HG03558 (cell line): ENCODE results near the gene KIAA1614.

Experiments
- ATAC-seq: cut with Tn5 transposase; IDR thresholded peaks from one replicate; pipeline ENCODE4 v1.9.1; 2021; ENCODE audit warnings: moderate number of reproducible peaks; ENCODE audit not compliant: unreplicated experiment; ENCODE audit errors: extremely low read depth

KIAA1614 gene

DNA sequence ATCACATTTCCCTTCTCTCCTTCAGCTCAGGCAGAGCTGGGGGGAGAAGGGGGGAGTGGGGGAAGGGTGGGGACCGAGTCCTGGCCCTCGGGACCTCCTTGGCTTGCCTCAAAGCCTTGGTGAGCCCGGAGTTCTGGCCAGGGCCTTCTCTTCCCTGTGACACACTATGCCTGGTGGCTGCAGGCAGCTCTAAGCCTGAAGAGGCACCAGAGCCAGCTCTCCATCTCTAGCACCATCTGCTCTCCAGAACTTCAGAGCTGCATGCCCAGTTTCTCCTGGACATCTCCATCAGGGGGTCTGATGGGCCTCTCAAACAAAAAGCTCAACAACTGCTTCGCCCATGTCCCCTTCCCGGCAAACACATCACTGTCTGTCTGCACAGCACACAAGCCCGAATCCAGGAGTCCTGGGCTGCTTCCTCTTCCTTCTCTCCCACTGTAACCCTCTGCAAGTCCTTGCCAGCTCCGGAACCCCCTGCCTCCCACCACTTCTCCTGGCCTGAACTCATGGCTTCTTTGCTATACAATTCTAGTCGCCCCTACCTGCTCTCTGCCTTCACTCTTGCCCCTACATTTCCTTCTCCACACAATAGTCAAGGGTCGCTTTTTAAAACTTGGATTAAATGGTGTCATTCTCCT is 26.5 kb downstream of the KIAA1614 start:
- ATAC-seq = no peak

DNA sequence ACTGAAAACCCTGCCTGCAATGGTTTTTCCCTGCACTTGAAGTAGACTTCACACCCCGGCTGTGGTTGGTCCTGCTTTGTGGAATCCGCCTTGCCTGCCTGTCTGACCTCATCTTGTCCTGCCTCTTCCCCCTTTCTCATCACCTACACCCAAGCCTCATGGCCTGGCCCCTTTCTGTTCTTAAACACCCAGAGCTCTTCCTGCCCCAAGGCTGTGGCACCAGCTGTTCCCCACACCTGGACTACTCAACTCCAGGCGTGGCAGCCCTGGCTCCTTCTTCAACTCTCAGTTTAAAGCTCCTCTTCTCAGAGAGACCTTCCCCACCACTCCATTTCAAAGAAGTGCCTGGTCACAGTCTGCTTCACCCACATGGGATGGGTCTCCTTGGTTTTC is 27.0 kb downstream of the KIAA1614 start:
- ATAC-seq = no peak

DNA sequence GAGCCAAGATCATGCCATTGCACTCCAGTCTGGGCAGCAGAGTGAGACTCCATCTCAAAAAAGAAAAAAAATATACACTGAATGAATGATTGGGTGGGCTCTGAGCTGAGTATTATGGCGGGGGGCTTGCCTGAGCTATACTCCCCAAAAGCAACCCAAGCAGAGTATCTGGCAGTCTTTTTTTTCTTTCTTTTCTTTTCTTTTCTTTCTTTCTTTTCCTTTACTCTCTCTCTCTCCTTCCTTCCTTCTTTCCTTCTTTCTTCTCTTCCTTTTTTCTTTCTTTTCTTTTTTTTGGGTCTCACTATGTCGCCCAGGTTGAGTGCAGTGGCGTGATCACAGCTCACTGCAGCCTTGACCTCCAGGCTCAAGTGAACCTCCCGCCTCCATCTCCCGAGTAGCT is 27.7 kb downstream of the KIAA1614 start:
- no peak for ATAC-seq

GRCh38 chr1:180941518-180942275 is 29.0 kb downstream of the KIAA1614 start:
- ATAC-seq = no peak

GRCh38 chr1:180945151-180945550 is 32.5 kb downstream of the KIAA1614 start:
- no peak for ATAC-seq

- no peak for ATAC-seq
These were observed 32.9 kb downstream of the KIAA1614 start for GRCh38 chr1:180945551-180945950.

GRCh38 chr1:180946056-180946455 is 33.4 kb downstream of the KIAA1614 start:
- ATAC-seq = no peak

- ATAC-seq = no peak
These were observed 34.1 kb downstream of the KIAA1614 start for GRCh38 chr1:180946541-180947498.

- ATAC-seq = no peak
These were observed 34.8 kb downstream of the KIAA1614 start for GRCh38 chr1:180947499-180947885.

DNA sequence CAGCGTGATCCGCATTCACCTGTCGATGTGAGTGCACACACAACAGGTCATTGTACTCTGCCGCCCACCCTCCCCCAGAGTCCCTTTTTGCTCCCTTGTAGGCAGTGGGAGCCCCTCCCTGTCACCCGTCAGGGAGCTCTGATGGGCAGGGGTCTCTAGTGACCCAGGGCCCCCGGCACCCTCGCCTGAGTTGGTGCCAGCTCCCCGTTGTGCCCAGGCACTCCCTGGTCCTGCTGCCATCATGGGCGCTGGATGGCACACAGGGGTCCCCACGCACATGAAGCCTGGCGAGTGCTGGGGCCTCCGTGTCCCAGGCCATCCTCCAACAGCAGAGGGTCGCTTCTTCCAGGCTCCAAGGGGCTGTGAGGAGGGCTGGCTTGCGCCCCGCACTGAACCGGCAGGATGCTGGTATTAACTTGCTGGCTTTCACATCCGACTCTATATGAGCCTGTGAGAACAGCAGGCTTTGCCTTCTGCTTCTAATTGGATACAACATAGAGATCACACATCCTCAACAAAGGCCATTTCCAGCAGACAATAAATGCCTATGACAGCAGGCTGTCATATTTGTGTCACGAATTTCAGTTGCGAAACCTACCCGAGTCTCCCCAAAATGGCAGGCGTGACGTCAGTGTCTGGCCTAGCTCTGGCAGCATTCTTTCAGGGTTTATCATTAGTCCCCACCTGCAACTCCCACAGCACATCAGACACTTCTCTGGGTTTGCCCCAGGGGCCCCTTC is 35.4 kb downstream of the KIAA1614 start:
- ATAC-seq = no peak

DNA sequence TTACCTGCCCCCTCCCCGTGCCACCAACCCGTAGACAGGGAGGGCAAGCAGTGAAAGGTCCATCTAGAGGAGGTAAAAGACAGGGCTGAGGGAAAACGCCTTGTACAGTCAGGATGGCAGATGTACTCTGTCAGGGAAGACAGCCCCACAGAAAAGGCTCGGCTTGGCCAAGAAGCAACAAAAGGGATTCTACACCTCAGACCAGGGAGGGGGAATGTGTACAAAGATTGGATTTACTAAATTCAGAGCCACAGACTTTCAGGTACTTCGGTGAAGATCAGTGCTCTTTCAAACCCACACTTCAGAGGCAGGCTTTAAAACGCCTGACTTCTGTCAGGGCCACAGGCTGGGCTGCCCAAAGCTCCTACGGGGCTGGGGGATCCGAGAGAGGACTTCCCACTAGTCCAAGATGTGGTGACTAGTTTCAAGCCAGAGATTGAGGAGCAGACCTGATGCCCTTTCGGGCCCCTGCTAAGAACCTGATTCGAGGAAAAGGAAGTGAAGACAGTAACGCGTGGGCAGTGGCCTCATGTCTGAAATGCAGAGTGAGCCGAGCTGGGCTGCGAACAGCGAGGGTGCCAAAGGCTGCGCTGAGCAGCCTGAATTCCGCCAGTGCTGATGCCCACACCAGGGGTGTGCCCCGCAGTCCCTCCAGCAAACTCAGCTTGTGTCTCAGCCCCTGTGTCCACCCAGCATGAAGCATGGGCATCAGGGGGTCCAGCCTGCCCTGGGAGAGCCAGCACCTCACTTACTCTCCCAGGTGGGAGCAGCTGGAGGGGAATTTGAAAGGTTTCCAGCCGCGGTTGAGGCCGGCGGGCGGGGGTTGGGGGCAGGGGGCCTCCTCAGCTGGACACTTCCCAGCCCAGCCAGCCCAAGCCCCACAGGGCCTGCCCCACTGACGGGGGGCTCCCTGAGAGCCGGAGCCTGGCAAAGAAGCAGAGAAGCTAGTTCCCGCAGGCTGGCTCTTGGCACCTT is 36.2 kb downstream of the KIAA1614 start:
- ATAC-seq = no peak

- ATAC-seq = no peak
These were observed 36.9 kb downstream of the KIAA1614 start for GRCh38 chr1:180949616-180950000.

DNA sequence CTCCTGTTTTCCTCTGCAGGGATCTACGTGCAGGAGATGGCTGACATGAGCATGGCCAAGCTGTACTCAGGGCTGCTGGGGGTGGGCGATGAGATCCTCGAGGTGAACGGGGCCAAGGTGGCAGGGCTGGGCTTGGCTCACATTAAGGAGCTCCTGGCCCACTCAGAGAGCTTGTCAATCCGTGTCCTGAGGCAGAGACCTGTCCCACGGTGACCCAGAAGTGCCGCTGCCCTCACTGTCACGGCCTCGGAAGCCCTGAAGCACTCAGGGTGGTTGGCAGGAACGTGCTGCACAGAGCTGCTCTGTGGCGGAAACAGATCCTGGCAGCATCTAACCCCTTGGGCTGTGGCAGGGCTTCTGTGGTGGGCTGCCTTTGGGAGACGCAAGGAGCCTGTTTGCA is 37.6 kb downstream of the KIAA1614 start:
- ATAC-seq = no peak

- no peak for ATAC-seq
These were observed 38.6 kb downstream of the KIAA1614 start for GRCh38 chr1:180951186-180951745.

DNA sequence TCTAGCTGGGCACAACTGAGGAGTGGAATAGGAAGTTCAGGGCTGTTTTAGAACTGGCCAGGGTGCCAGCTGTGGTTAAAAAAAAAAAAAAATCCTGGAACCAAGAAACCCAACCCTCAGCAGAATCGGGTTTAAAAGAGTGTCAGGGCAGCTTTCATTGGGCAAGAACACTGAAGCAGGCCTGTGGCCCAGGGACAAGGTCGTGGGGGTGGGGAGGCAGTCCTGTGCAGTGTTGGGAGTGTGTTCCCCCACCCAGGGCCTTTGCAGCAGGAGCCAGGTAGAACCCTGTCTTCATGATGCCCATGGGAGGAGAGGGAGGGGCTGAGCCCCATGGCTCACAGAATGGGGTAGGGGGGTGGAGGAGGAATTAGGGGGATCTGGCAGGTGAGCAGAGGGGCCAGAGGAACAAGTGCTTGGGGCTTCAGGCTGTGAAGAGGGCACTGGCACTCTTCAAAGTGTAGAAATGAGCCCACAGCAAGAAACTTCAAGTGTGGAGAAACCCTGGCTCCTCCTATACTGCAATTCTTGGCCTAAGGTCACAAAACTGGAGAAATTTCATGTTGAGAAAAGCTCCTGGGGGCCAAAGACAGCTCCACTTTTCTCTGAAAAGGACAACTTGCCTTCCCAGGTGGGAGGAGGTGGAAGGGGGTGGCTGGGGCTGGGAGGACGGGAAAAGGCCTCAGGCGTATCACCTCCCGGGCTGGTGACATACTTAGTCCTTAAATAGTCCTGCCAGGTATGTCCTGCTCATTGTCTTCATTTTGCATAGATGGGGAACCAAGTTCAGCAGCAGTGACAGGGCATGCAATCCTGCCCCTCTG is 39.3 kb downstream of the KIAA1614 start:
- ATAC-seq = no peak

DNA sequence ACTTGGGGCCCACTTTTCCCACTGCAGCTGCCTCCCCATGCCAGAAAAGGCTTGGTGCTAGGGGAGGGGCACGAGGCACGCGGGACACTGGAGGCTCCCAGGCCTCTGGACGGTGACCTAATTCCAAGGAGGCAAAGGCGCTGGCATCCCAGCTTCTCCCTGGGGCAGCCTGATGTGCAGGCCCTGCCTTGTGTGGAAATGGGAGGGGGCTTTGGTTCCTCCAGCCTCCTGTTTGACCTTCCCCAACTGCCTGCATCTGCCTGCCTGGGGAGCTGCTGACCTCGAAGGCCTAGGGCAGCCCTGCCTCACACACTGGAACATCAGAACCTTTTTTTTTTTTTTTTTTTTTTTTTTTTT is 39.9 kb downstream of the KIAA1614 start:
- ATAC-seq = no peak

DNA sequence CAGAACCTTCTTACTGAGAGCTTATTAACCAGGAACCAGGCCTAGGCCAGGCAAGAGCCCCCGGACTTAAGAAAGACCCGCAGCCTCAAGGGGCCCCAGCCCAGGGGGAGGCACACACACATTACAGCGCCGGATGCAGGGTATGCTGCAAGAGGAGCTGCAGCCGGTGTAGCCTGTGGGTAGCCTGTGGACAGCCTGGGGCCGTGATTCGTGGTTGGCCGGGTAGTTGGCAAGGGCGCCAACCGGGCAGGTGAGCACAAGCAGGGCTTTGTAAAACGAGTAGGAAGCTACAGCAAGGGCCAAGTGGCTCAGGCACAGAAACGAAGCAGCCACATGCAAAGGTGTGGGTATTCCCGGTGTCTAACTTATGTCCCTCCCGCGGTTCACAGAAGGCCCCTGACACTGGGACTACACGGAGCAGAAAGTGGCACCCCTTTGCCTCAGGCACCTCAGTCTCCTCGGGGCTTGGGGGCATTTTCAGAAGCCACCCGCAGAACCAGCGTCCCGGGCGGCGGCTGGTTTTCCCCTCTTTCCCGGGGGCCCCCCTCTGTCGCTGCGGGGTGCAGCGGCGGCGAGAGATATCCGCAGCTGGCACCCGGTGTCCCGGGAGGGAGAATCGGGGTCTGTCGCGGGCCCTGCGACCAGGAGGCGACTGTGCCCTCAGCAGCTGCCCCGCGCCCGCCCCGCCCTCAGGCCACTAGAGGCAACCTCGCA is 40.8 kb downstream of the KIAA1614 start:
- ATAC-seq = no peak
